ACHN (cell line): ENCODE measurements around the gene HINT2.

Source experiments
- DNase-seq: peaks from one replicate; pipeline ENCODE4 v3.0.0-alpha.2; 2015
- in situ Hi-C: cut with HindIII; loops from 2 replicates; pipeline ENCODE4 v1.10.0; 2017; ENCODE audit warnings: low sequenced_read_pairs, low pct_ligation_motif_present, low pct_unique_long_range_greater_than_20kb

The HINT2 gene

GRCh38 chr9:35816708-35817107, 1.9 kb upstream of the HINT2 start:
- in situ Hi-C loops: no loop called here
- DNase-seq: peak; percentile 16

DNA sequence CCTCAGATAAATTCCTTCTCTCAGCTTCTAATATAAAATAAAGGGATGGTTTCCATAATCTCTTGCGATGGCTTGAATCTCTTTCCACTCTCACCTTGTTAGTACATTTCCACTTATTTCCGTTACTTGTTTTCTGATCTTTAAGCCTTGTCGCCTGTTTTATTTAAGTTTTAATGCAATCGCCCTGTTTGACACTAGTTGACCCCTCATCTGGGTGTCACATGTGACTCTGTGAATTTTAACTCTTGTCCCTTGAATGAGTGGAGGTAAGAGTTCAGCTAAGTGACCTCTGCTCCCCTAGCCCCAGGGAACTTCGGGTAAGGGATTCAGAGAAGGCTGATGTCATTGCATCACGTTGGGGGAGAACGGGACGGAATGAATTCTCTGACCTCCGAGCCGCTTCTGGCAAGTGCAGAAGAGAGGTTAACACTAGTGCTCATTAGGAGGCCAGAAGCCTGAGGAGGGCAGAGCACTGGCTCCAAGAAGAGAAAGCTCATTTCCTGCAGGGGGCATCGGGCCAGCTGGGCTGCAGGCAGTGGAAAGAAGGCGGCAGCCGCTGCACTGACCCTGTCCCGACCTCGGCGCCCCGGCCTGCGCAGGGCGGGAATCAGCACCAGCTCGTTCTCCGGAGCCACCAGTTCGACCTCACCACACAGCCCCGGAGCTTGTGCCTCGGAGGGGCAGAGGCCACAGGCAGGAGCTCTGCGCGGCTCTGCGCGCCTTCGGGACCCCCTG, 569 bp downstream of the HINT2 start:
- in situ Hi-C loops: no loop called here
- DNase-seq: peak; percentile 71

- peak; percentile 57 for DNase-seq
- in situ Hi-C loops: no loop called here
Measured at GRCh38 chr9:35813434-35814105, 1.3 kb downstream of the HINT2 start.

- peak; percentile 94 for DNase-seq
- in situ Hi-C loops: no loop called here
Measured at GRCh38 chr9:35812025-35812602, 2.7 kb downstream of the HINT2 start, which contains the start of gene SPAG8. Gene SPAG8 (minus strand): TSS chr9:35812262. CDS start chr9:35812147, 115 bp downstream.

GRCh38 chr9:35811381-35812024, 3.3 kb downstream of the HINT2 start:
- DNase-seq: no peak
- in situ Hi-C loops: no loop called here

DNA sequence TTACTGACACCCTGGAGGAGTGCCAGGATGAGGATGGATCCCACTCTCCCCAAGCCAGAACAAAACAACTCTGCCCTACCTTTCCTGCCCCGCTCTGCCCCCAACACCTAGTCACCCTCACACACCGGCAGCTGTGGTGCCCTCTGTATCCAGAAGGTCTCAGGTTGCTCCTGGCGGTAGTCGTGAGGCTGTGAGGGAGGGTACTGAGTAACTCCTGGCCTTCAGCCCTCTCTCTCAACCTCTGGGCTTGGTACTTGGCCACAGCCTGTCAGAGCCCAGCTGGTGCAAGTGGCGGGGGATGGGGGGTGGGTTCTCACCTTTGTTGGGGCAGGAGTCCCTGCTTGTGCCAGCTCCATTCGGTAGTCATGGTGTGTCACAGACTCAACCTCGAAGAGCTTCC, 4.7 kb downstream of the HINT2 start:
- in situ Hi-C loops: no loop called here
- DNase-seq: no peak

DNA sequence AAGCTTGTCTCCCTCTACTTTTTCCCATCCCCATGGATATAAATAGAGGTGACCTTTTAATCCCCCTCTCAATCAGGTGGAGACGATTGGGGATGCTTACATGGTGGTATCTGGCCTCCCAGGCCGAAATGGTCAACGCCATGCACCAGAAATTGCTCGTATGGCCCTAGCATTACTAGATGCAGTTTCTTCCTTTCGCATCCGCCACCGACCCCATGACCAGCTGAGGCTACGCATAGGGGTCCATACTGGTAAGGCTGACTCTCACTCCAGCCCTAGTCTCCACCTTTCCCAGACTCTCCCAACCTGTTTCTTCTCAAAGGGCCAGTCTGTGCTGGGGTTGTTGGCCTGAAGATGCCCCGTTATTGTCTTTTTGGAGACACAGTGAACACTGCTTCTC, 6.4 kb downstream of the HINT2 start:
- in situ Hi-C loops: no loop called here

DNA sequence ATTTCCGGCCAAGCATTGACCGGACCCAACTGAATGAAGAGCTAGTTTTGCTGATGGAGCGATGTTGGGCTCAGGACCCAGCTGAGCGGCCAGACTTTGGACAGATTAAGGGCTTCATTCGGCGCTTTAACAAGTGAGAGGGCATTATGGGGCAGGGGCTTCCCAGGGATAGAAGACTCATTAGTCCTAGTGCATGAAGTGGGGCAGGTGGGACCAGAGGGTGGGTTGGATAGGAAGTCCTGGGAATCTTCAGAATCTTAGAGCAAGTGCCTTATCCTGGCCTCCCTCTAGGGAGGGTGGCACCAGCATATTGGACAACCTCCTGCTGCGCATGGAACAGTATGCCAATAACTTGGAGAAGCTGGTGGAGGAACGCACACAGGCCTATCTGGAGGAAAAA, 8.7 kb downstream of the HINT2 start:
- in situ Hi-C loops: no loop called here
- no peak for DNase-seq

More for the DNA sequence above, 6.4 kb downstream of the HINT2 start:
- no peak for DNase-seq

GRCh38 chr9:35801328-35802128, 13.3 kb downstream of the HINT2 start:
- in situ Hi-C loops: no loop called here
- no peak for DNase-seq

- in situ Hi-C loops: no loop called here
- no peak for DNase-seq
Measured at GRCh38 chr9:35800530-35800929, 14.3 kb downstream of the HINT2 start.

DNA sequence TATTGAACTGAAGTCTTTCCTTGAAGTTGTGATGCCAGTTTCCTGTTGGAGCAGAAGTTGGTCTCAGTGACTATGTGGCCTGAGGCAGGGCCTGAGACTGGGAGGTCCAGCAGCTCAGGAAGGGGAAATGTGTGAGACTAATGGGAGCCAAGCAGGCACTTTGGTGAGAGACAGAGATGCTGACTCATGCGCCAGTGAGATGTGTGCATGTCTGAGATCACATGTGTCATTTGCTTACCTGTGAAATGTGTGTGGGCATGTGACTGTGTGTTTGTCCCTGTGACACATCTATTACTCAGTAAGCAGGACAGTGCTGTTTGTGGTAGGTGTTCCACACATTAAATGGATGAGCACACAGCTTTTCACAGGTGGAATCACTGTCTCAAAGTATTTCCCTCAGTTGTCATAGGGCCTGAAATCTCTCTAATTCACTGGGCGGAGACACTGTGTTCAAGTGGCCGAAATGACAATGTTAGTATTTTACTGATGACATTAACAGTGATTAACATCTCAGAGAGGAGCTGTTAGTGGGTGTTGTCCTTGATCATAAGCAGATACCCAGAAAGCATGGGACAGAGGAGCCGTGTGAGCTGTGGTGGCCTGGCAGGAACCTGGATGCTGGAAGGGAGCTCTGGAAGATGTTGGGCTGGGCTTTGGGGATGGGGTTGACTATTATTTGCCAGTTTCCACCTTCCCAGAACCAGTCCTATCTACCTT, 16.0 kb downstream of the HINT2 start:
- no peak for DNase-seq
- in situ Hi-C loops: no loop called here

GRCh38 chr9:35797311-35798109, 17.3 kb downstream of the HINT2 start:
- in situ Hi-C loops: no loop called here
- DNase-seq: no peak

DNA sequence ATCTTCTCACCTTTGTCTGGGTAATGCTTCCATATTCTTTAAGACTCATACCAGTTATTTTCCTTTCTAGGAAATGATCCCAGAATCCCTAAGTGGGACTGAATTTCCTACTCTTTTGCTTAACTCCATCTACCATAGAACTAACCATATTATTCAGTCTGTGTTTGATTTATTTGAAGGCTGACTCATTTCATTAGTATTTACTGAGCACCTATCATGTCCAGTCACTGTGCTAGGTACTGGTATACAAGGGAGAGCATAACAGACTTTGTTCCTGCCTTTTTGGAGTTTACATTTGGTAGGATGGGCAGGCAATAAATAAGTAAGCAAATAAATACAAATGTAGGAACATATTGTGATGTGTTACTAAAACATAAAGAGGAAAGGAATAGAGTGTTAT, 19.1 kb downstream of the HINT2 start:
- in situ Hi-C loops: no loop called here
- DNase-seq: no peak

DNA sequence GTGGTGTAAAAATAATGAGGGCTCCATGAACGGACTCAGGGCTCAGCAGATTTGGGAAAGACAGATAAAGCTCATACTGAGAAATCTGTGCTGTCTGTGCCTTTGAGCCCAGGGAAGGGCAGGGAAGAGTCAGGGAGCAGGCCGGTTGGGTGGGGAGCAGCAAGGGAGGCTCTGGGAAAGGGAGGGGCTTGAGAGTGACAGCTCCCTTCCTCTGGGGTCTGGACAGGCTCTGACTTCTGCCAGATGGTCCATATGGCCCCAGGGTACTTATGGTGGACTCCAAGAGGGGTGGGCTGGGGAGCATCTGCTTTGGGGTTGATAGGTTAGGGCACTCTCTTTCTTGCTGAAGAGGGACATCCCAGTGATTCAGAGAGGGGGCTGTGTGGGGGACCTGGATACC, 21.4 kb downstream of the HINT2 start:
- in situ Hi-C loops: no loop called here
- DNase-seq: no peak

DNA sequence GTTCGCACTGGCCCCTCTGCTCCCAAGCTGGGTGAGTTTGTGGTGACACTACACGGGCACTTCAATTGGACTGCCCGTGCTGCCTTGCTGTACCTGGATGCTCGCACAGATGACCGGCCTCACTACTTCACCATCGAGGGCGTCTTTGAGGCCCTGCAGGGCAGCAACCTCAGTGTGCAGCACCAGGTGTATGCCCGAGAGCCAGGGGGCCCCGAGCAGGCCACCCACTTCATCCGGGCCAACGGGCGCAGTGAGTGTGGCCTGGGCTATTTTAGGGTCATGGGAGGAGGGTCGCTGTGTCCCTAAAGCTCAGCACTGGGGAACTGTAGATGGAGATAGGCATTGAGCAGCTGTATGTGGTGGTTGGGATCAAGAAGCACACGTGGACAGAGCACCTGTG, 22.0 kb downstream of the HINT2 start:
- in situ Hi-C loops: no loop called here
- DNase-seq: no peak

GRCh38 chr9:35792024-35792813, 22.6 kb downstream of the HINT2 start:
- in situ Hi-C loops: no loop called here
- no peak for DNase-seq
